Kidney tubule cell (primary cell): ENCODE data around the gene UNC50.

ENCODE experiments used
- DNase-seq: peaks from one replicate; pipeline ENCODE4 v3.0.0-alpha.2; 2018; ENCODE audit warnings: low spot score

Gene UNC50, protein sequence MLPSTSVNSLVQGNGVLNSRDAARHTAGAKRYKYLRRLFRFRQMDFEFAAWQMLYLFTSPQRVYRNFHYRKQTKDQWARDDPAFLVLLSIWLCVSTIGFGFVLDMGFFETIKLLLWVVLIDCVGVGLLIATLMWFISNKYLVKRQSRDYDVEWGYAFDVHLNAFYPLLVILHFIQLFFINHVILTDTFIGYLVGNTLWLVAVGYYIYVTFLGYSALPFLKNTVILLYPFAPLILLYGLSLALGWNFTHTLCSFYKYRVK

DNA sequence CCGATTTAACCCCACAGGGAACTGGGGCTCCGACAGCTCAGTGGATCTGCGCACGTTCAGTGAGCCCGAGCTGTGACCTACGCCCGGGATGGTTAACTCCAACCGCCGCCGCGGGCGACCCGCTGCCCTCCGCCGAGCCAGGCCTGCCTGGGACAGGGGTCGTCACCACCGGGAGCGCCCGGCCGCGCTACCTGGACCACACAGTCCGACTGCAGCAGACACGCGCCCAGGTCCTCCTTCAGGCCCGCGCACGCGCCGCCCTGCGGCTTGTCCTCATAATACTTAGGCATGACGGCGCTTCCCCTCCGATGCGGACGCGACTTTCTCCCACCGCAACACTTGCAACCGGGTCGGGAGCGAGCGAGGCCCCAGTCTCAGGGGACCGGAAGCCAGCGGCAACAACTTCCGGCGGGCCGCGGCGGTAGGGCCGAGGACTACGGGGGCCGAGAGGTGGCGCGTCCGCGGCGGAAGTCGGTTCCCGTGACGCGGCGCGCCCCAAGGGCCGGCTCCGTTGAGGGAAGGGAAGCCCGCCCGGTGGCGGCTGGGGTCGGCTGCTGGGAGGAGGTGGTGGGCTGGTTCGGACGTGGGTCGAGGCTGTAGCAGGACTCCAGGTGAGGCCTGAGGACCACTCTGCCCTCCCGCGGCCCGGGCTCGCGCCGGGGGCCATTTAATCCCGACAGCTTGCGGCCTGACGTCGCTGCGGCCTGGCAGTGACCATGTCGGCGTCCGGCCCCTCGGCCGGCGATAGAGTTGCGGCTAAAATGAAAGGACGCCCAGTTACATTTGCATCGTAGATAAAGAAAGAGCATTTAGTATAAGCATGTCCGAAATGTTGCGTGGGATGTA is at the start of gene UNC50, which contains the start of gene COA5:
UNC50 (plus strand) TSS at position 474 of the 846 bp plus-strand sequence. CDS start 1,171 bp downstream, outside the sequence.
COA5 (minus strand) TSS at position 397 of the 846 bp plus-strand sequence; CDS start at position 290, 107 bp downstream.
- peak; percentile 92 for DNase-seq

DNA sequence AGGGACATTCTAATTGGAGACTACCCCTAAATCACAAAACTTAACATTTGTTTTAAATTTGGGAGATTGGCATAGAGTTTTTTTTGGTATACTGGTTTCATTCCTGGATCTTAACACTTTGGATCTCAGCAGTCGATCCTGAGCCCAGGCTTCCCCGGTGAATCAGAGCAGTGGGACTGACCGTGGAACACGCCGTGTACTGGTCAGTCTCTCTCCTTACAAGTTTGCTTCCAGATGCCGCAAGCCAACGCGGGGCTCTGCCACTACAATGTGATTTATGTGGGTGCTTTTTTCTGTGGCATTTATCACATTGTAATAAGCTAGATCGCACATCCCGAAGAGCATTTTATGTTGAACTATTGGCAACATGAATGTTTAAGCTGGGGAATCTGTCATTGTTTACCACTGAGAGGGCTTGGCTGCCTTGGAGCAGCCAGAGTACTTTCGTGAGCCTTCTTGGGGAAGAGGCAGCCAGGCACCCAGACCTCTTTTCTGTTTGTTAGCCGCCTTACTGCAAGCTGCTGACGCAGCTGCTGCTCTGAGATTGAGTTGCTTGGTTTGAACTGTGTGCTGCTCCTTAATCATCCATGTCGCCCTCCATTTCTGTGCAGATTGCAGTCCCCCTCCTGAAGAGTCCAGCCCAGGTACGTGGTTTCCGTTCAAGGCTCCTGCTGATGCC is 49.4 kb upstream of the UNC50 start:
- DNase-seq, result no peak

DNA sequence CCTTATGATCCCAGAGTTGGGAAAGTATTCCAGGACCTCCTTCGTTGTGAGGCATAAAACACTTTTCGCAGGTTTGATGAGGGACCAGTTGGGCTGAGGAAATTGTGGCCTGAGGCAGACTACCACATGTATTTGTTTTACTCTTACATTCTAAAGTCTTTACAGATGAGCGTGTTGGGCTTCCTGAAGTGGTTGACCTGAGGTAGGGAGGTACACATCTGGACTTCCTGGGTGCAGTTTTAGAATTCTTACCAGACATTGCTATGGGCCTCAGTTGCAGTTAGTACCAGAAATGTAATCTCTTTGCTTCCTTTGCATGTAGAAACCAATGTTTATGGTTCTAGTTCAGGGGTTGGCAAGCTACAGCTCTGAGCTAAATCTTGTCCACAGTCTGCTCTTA is 48.8 kb upstream of the UNC50 start:
- peak; percentile 9 for DNase-seq

DNA sequence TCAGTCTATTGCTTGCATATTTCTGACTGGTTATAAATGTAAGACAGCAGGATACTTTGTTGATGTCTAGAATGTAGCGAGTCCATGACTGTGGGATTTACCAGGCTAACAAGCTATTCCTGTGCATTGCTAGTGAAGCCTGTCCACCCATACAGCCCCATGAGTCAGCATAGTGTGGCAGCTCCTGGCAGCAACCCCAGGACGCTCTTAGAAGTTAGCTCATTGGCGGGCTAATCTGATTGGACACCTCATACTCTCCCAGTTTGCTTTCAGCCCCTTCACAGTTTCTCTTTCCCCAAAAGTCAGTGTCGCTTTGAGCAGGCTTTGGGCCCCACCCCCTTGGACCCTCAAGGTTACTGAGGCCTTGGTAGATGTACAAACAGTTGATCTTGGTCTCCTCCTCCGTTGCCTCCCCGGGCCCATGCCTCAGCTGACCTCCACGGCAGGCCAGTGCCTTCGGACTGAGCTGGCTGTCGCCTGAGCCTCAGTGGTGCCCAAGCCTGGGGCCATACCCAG is 48.1 kb upstream of the UNC50 start:
- DNase-seq, result peak; percentile 71

DNA sequence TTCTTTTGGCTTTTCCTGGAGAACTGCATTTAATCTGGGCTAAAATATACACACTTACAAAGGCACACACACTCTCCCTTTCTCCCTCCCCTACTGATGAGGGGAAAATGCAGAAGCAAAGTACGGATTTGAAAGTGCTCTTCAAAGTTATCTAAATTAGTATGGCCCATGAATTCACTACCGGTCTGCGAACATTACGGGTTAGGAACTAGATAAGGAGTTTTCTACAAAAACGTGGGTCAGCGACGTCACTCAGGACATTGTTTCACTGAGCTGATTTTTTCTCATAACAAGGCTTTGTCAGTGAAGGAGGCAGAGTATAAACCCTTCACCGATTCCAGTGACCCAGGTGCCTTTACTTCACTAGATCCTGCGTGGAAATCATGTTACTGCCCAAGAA is 47.4 kb upstream of the UNC50 start:
- DNase-seq, result no peak

DNA sequence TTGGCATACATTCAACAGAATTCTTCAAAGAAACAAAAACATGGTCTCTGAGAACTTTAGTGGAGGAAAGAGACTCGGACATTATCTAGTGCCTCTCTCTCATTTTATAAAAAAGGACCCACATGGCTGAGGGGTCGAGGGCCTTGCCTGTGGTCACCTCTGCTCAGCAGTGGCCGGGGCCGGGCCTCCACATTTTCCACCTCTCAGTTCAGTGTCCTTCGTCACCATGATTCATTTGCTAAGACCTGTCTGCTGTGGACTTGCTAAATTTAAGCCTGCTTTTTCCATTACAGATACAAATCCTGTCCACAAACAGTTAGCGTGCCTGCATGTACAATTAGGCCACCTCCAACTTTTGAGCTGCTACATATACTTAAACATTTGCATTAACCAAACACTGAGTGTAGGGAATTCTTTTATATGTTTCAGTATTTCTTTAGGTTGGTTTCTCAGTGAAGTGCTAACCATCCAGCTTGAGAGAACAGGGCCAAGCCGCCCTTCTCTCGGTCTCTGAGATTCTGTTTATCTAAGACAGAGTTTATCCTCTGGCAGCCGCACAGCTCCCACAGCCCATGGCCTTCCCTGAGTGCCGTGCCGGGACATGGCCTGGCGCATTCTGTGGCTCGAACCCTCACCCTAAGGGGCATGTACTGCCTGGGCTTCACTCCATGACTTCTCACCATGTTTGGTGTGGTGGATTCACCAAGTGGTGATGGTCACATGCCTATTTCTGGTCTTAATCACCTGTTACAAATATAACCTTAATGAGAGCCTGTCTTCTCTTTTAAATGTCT is 46.3 kb upstream of the UNC50 start:
- DNase-seq, result no peak

DNA sequence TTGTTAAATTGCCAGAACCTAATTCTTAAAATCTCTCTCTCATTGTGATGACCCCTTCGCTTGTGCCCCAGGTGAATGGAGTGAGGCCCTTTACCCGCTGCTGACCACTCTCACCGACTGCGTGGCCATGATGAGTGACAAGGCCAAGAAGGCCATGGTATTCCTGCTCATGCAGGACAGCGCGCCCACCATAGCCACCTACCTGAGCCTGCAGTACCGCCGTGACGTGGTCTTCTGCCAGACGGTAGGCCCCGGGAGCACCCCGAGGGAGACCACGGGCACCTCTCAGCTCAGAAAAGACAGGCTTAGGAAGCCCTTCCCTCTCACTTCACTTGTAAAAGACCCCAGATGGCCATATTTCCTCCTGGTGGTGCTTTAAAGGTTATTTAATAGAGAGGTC is 45.0 kb upstream of the UNC50 start:
- no peak for DNase-seq

DNA sequence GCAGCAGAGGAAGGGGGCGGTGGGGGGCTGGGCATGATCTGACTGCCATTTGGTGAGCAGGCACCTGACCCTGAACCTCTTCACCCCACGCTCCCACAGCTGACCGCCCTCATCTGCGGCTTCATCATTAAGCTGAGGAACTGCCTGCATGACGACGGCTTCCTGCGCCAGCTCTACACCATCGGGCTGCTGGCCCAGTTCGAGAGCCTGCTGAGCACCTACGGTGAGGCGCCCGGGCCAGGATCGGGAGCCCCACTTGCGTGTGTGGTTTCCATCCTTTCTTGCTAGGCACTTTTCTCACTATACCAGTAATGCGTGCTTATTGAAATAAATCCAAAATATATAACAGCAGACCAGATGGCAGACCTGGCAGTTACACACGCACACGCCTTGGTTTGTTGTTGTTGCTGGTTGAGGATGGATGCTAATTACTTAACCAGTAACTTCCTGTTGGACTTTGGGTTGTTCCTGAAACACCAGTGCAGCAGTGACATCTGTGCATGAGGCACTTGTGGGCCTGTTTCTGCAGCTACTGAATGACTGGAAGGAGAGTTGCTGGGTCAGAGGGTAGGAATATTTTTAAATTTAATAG is 43.8 kb upstream of the UNC50 start:
- no peak for DNase-seq

DNA sequence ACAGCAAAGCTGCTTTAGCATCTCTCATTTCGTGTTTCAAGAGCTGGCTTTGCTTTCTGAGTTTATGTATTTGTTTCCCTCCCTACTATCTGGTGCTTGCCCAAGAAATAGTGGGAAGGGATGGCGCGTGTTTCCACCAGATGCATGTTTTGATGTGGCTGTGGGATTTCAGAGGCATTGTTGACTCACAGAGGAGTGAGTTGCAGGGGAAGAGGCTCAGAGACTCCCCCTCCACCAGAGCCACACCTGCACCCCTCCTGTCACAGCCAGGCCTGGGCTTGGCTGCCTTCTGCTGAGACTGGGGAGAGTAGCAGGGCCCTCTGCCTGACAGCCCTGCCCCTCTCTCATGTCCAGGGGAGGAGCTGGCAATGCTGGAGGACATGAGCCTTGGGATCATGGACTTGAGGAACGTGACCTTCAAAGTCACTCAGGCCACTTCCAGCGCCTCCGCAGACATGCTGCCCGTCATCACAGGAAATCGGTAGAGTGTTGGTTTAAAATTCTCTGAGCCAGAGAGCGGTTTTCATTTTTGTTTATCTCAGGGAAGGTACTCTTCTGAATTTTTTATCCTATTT is 43.0 kb upstream of the UNC50 start:
- no peak for DNase-seq

DNA sequence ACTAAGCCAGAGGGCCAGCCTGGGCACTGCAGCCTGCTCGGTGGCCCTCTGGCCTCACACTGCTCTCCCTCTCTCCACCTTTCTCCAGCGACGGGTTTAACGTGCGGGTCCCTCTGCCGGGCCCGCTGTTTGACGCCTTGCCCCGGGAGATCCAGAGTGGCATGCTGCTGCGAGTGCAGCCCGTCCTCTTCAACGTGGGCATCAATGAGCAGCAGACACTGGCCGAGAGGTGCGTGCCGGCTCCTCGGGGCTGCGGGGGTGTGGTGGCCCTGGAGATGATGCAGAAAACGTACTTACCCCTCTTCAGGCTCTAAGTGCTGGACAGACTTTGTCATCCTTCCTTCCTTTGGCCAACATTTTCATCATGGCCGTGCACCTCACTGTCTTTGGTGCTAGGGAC is 42.4 kb upstream of the UNC50 start:
- DNase-seq, result no peak

DNA sequence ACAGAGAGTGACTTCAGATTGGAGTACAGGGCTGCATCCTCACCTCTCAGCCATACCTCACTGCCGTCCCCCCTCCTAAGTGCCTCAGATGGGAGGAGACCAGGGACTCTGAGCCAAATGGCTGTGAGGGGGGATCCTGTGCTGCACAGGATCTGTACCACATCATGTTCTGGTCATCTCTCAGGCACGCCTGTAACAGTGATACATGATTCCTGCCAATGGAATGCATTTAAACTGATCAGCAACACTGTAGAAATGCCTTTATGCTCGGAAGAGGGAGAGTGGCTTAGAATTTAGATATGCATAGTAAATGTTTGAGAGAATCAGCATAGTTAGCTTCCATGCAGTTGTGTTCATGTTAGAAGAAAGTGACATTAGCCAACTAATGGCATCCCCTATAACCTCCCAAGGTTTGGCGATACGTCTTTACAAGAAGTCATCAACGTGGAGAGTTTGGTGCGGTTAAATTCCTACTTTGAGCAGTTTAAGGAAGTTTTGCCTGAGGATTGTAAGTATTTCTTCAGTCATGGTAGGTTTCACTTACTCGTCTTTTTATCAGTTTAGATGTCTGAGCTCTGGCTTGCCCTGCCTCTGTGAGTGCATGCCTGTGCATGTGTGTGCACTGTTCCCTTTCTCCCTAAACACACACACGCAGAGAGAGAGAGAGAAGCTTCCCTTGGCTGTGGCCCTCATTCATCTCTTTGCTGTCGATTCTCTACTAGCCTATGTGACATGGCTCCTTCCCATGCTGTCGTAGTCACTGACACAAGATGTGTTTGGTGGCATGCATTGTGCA is 40.0 kb upstream of the UNC50 start:
- DNase-seq, result no peak

DNA sequence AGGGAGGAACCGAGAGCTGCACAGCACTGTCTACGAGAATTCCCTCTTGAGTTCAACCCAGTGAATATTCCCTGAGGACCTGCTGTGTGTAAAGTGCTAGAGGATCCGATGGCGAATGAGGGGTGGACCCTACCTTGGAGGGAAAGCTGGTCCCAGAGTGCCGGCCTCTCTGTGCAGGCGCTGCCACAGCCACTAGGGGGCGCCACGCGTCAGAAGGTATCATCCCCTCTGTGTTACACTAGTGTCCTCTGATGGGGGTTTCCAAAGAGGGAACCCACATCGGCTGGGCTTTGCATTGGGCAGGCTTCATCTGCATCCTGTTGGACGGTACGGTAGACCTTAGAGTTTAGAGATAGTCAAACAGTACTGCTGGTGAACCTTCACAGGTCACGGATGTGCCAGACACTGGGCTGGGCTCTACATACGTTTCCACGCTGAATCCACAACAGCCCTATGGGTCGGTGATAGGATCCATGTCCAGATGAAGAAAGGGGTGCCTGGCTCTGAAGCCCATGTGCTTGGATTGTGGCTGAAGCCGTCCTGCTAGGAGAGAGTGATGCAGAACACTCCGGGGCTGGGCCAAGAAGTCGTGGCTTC is 39.1 kb upstream of the UNC50 start:
- peak; percentile 22 for DNase-seq

DNA sequence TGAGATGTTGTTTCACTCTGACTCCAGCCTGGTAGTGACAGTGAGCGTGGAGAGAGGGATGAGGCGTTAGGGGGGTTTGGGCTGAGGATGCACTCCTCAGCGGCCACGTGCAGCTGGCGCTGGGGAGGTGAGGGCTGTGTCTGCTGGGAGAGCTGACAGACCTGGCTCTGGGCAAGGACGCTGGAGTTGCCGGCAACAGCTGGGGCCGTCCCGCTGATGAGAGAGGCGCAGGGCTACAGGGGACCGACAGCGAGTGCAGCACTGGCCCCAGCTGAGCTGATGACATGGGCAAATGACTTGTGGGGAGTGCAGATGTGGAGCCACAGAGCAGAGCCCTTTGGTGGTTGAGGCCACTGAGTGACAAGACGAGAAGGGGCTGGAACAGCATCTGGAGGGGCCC is 38.5 kb upstream of the UNC50 start:
- DNase-seq, result no peak

DNA sequence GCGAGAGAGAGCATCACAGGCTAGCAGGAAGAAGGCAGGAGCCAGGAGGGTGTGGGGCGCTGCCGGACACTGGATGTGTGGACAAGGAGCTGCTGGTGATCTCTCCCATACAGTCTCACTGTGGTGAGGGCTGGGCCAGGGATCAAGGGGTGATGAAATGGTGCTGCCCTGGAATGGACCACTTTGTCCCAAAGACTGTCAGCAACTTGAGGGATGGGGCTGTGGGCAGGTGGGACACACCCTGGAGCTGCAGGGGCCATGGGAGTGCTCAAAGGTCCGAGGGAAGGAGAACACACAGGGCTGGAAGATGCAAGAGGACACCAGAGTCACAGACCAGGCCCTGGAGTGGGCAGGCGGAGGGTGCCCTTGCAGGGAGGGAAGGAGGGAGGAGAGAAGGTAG is 38.0 kb upstream of the UNC50 start:
- no peak for DNase-seq

DNA sequence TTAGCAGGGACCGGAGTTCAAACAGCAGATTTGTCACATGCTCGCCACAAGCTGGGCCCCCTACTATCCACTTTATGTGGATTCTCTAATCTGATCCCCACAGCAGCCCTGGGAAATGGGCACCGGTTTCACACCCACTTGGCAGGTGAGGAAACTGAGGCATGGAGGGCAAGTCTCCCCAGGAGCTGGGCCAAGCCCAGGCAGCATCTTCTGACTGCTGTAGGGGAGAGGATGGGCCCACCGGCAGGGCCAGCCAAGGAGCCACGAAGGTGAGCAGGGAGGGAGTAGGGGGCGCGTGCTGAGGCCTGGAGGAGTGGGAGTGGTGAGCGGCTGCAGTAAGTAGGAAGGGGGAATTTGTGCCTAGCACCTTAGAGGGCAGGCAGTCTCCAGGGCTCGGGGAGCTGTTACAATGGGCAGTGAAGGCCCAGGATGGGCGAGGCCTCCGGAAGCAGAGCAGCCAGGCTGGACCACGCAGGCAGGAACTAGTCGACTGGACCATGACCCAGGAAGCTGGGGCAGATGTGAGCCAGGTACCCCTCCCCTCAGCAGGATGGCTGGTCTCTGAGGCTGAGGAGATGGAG is 37.2 kb upstream of the UNC50 start:
- no peak for DNase-seq

DNA sequence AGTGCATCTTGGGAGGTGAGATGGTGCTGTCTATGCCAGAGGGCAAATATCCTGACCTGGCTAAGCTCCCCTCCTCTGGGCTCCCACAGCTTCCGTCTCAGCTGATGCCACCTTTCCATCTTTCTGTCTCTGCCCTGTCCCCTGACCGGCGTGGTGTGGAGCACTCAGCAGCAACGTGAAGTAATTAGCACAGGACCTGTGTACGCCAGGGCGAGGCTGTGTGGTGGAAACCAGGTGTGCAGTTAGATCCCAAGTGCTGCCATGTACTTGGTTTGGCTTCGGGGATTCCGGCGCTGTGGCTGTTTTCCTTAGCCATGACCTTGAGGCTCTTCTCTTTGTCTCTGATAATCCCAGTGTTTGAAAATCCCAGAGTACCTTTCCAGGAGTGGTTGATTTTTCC is 36.6 kb upstream of the UNC50 start:
- DNase-seq, result no peak

DNA sequence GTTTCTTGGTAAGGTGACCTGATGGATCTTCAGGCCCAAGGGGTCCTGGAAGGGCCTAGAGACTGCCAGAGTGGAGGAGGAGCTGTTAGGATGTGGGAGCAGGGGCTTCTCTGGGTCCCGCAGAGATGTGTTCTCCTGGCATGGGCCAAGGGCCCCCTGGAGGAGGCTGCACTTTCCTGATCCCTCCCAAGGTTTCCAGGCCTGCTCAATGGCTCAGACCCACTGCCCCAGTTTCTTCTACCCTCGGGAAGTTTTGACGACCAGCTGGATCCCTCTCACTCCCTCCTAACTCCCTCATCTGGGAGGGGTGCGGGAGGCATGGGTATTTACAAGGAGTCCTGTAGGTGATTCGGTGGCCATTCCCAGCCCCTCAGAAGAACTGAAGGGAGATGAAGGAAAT is 36.2 kb upstream of the UNC50 start:
- DNase-seq, result no peak

DNA sequence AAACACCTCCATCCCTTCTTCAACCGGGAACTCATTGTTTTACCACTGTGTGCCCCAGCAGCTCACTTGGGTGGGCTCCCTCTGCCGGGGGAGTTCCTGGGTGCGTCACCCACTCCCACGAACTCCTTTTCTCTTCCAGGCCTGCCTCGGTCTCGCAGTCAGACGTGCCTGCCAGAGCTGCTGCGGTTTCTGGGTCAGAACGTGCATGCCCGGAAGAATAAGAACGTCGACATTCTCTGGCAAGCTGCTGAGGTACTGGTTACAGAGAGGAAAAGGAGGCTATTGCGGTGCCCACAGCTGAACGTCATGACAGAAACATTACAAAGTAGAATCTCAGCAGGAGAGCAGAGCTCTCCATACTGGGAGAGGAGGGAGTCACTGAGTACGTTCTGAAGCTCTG is 35.7 kb upstream of the UNC50 start:
- DNase-seq, result no peak

DNA sequence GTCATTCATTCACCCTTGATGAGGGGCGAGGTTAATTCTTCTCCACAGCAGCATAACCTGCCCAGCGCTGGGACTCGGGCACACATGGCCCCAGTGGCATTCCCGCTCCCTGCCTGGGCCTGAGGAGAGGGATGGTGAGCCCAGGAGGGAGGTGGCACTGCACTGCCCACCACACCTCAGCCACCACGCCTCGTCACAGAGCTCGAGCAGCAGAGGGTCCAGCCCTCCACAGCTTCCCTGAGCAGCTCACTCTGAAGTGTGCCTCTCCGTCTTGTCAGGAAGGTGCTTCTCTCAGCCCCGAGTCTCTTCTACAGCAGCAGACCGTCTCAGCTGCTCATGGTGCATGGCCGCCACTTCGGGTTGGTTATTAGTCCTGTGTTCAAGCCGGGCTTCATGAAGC is 35.0 kb upstream of the UNC50 start:
- no peak for DNase-seq
